ENCODE results near the gene CDK13.
A peak's percentile ranks its signal among the peaks of the same experiment; 100 is the strongest.

CDK13 gene

GRCh38 chr7:40134428-40135316, 184.6 kb downstream of the CDK13 start, which contains the start of the genes MPLKIP and SUGCT (continued):
- no peak for TF ChIP-seq ZNF23 (tag by site-specific recombination; IDR thresholded peaks at IDR 0.05; ENCODE audit: borderline replicate concordance)
- peak; percentile 81 for TF ChIP-seq ZNF629 (tag by site-specific recombination; IDR thresholded peaks at IDR 0.05)
- TF ChIP-seq PATZ1 (tag by site-specific recombination; IDR thresholded peaks at IDR 0.05) = peak; percentile 62
- no peak for TF ChIP-seq ZNF785 (tag by site-specific recombination; IDR thresholded peaks at IDR 0.05)
- TF ChIP-seq ZNF433 (tag by site-specific recombination; IDR thresholded peaks at IDR 0.05; ENCODE audit: low read depth) = no peak
- TF ChIP-seq ZNF302 (tag by site-specific recombination; IDR thresholded peaks at IDR 0.05; ENCODE audit: low read depth) = no peak
- TF ChIP-seq PRDM10 (tag by site-specific recombination; IDR thresholded peaks at IDR 0.05) = peak; percentile 74
- TF ChIP-seq FEZF1 (tag by site-specific recombination; IDR thresholded peaks at IDR 0.05) = peak; percentile 17; the same call in 1 of the 2 replicates
- peak; percentile 61 for TF ChIP-seq SP2 (tag by site-specific recombination; IDR thresholded peaks at IDR 0.05)
- no peak for TF ChIP-seq PRDM1 (tag by site-specific recombination; IDR thresholded peaks at IDR 0.05)
- TF ChIP-seq ZNF157 (tag by site-specific recombination; IDR thresholded peaks at IDR 0.05) = no peak
- TF ChIP-seq ZNF639 (tag by site-specific recombination; IDR thresholded peaks at IDR 0.05) = peak; percentile 96
- no peak for TF ChIP-seq ZNF610 (tag by site-specific recombination; IDR thresholded peaks at IDR 0.05; ENCODE audit: borderline replicate concordance)
- no peak for TF ChIP-seq ZSCAN16 (tag by site-specific recombination; IDR thresholded peaks at IDR 0.05)
- no peak for TF ChIP-seq ZNF174 (tag by site-specific recombination; IDR thresholded peaks at IDR 0.05)
- no peak; the same call in 1 of the 2 replicates for TF ChIP-seq ZNF148 (tag by site-specific recombination; IDR thresholded peaks at IDR 0.05; ENCODE audit: borderline replicate concordance)
- TF ChIP-seq ZNF701 (tag by site-specific recombination; IDR thresholded peaks at IDR 0.05) = no peak
- TF ChIP-seq ZNF626 (tag by site-specific recombination; IDR thresholded peaks at IDR 0.05) = 0 out of 2 replicates have a peak, but pooled peaks have one; percentile 38
- no peak for TF ChIP-seq ZBTB10 (tag by site-specific recombination; IDR thresholded peaks at IDR 0.05)
- 0 out of 2 replicates have a peak, but pooled peaks have one; percentile 12 for TF ChIP-seq ZNF843 (tag by site-specific recombination; IDR thresholded peaks at IDR 0.05)
- 0 out of 2 replicates have a peak, but pooled peaks have one; percentile 19 for TF ChIP-seq GLI4 (tag by site-specific recombination; IDR thresholded peaks at IDR 0.05)
- TF ChIP-seq ZNF155 (tag by site-specific recombination; IDR thresholded peaks at IDR 0.05) = no peak
- TF ChIP-seq KLF9 (tag by site-specific recombination; IDR thresholded peaks at IDR 0.05; ENCODE audit: low read depth) = peak; percentile 97
- peak; percentile 88 for TF ChIP-seq KLF17 (tag by site-specific recombination; IDR thresholded peaks at IDR 0.05)
- peak; percentile 75 for TF ChIP-seq ZBTB17 (tag by site-specific recombination; IDR thresholded peaks at IDR 0.05)
- peak; percentile 97 for TF ChIP-seq KLF16 (tag by site-specific recombination; IDR thresholded peaks at IDR 0.05)
